ENCODE results near the gene NWD2.
"Not testable (repeated sequence)": the region's sequence is repeated elsewhere in the genome, so short reads cannot be mapped to it uniquely, and the experiment has no call there.

Gene NWD2

DNA sequence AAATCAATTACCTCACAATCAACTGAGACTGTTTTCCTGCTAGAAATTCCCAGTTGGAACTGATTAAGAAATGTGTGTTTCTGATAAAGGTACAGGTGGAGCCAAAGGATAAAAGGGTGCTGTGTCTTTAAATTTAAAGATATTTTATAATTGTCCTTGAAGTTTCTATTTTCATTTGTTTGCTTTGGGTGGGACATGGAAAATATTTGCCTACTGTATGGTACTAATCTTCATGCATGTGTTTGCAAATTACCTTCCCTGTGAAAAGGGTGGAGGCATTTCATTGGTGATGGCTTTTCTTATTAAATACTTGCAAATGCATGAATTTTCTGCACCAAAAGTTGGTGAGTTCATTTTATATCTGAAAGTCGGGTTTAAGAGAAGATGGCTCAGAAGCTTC is 225.7 kb downstream of the NWD2 start:
- no peak for DNase-seq

DNA sequence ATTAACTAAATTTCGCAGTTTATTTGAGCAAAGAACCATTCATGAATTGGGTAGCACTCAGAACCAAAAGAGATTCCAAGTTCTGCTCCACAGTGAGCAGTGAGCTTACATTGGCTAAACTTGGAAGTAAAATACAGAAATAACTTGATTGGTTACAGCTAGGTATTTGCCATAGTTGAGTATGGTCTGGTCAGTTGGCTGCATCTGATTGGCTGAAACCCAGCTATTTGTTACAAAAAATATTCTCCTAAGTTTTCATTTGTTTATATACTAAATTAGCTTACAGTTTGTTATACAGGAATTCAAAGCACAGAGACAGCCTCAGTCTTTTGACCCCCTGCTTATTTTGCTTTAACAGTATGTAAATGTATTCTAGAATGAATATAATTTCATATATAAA is 226.6 kb downstream of the NWD2 start:
- DNase-seq = no peak

DNA sequence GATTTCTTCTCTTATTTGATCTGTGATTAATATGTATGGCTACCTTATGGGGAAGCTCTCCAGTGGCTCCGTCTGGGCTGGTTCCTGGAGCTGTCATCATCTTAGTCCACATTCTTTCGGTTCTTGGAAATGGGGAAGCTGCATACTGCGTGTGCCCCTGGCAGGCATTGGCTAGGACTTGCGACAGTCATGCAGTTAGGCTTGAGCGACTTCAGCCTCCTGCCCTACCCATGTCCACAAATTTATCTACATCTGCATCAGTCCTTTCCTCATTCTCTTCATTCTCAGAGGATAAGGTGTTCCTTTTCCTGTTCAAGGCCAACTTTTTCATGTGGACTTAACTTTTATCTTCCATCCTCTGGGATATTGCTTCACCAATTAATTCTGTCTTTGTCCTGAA is 227.4 kb downstream of the NWD2 start:
- no peak for DNase-seq

DNA sequence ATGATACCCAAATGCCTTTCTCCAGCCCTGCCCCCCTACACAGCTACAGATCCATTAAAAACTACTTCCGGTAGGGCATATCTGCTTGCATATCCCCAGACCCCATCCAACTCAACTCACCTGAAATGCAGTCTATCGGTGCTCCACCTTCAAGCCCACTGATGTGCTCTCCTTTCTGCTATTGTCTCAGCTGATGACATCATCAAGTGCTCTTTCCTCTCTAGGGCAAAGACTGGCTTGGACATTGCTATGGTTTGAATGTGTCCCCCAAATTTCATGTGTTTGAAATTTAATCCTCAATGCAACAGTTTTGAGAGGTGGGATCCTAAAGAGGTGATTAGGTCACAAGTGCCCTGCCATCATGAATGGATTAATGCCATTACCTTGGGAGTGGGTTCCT is 229.3 kb downstream of the NWD2 start:
- DNase-seq = no peak

DNA sequence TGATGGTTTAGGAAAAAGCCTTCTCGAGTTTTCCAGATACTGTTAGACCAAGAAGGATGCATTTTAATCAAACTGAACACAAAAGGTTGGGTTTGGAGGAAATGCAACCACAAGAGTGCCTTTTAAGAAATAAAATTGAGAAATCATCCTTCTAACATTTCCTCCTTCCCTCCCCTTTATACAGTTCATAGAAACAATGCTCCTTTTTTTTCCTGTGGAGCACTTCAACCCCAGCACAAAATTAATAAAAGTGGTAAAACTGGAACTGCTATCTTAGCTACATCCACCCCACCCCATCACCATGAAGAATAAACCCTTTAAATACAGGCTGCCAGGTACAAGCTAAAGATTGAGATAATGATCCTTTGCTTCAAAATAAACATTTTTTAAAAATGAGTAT is 230.5 kb downstream of the NWD2 start:
- no peak for DNase-seq

DNA sequence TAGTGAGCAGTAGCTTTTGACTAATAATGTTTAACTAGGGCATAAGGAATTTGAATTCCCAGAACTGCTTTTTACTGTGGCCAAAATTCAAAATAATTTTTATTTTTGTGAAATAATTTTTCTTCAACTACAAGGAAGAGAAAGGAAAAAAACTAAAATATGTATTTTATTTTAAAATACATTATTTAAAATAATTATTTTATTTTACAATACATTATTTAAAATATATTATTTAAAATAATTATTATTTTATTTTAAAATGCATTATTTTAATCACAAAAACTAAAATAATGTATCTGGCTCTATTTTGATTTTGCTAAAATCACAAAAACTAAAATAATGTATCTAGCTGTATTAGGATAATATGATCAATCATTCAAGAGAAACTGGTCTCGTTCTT is 231.2 kb downstream of the NWD2 start:
- no peak for DNase-seq

DNA sequence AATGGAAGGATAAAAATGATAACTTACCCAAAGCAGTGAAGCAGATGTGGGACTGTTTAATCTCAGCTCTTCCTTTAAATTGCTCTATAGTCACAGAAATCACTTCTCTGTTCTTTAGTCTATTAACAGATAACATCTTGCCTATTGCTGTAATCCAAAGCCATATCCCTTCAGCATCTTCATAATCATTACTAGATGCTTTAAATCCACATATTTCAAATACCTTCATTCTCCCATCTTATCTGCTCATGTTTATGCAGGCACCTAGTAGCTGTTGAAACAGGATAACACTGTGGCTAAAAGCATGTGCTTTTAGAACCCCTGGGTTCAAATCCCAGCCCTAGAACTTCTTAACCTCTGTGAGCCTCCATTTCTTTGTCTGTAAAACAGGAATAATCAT is 231.7 kb downstream of the NWD2 start:
- no peak for DNase-seq

DNA sequence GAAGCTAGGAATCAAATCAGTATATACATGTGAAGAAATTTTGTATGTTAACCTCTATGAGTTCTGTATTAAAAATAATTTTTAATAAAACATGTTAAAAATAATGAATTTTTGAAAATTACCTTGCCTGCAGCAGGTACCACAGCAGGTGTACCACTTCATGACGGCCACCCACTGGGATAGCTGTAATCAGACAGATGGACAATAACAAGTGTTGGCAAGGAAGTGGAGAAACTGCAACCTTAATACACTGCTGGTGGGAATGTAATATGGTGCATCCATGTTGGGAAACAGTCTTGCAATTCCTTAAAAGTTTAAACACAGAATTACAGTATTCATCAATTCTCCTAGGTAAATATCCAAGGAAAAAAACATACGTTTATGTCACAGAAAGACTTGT is 232.1 kb downstream of the NWD2 start:
- no peak for DNase-seq

DNA sequence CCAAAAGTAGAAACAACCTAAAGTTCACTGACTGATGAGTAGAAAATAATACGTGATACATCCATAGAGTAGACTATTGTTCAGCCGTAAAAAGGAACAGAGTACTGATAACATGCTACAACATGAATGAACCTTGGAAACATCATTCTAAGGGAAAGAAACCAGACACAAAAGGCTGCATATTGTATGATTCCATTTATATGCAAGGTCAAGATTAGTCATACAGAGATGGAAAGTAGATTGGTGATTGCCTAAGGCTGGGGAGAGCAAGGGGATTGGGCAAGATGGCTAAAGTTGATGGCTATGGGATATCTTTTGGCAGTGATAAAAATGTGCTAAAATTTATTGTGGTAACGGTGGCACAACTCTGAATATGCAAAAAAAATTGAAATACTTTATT is 232.6 kb downstream of the NWD2 start:
- DNase-seq = no peak

DNA sequence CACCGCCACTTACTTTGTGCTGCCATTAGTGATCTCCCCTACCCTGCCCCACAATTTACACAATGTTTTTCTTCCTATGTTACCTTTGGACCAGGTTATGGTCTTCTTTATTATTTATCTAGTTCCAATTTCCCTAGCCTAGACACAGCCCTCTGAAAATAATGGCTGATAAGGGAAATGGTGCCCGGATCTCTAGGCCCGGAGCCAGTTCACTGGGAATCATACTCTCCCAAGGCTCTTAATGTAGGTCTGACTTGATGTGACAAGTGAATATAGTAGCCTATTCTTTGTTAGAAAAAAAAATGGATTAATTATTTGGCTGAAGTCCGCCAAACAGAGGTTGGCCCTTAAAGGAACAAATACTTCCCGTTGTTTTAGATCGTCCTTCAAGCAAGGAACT is 233.6 kb downstream of the NWD2 start:
- no peak for DNase-seq

DNA sequence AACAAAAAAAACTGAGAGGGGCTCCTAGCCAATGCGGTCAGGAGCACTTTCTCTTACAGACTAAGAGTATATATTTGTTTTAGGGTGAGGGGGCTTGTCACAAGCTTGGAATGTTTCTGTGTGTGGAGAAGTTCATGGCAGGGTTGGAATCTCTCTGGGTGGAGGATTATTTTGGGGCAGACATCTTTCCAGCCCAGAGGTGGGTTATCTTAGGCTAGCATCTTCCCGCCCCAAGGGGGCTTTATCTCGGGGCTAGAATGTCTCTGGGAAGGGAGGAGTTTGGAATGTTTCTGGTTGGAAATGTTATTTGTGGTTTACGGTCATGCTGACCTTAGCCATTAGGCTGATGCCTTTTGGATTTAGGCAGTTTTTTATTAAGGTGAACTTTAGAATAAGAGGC is 236.0 kb downstream of the NWD2 start:
- DNase-seq = no peak

DNA sequence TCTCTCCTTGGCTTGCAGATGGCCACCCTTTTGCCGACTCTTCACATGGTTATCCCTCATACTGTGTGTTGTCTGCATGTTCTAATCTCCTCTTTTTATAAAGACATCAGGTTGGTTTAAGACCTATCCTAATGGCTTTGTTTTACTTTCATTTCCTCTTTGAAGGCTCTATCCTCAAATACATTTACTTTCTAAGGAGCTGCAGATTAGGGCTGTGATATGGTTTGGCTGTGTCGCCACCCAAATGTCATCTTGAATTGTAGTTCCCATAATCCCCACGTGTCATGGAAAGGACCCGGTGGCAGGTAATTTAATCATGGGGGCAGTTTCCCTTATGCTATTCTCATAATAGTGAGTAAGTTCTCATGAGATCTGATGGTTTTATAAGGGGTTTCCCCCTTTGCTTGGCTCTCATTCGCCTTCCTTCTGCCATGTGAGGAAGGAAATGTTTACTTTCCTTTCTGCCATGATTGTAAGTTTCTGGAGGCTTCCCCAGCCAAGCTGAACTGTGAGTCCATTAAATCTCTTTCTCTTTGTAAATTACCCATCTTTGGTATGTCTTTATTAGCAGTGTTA is 237.1 kb downstream of the NWD2 start:
- no peak for DNase-seq

DNA sequence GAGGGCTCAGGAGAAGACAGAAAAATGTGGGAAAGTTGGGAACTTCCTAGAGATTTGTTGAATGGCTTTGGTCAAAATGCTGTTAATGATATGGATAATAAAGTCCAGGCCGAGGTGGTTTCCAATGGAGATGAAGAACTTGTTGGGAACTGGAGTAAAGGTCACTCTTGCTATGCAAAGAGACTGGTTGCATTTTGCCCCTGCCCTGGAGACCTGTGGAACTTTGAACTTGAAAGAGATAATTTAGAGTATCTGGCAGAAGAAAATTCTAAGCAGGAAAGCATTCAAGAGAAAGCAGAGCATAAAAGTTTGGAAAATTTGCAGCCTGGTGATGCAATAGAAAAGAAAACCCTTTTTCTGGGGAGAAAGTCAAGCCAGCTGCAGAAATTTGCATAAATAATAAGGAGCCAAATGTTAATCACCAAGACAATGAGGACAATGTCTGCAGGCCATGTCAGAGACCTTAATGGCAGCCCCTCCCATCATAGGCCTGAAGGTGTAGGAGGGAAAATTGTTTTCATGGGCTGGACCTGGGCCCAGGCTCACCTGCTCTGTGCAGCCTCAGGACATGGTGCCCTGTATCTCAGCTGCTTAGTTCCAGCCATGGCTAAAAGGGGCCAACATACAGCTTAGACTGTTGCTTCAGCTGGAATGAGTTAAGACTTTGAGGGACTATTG is 237.8 kb downstream of the NWD2 start:
- no peak for DNase-seq

DNA sequence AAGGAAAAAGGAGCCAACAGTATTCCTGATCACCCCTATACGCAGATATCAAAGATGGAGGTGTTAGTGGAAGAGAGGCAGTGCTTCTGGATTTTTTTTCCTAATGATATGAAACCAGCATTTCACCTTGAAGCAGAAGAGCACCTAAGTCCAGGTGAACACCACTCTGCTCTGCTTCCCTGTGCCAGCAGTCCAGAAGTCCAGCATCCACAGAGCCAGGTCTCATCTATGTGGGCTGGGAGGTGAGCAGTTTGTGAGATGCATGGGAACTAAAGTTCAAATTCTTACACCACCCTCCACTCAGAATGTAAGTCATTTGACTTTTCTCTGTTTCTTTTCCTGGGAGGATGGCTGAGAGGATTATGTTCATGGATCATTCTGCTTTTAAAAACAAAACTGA is 239.1 kb downstream of the NWD2 start:
- no peak for DNase-seq

DNA sequence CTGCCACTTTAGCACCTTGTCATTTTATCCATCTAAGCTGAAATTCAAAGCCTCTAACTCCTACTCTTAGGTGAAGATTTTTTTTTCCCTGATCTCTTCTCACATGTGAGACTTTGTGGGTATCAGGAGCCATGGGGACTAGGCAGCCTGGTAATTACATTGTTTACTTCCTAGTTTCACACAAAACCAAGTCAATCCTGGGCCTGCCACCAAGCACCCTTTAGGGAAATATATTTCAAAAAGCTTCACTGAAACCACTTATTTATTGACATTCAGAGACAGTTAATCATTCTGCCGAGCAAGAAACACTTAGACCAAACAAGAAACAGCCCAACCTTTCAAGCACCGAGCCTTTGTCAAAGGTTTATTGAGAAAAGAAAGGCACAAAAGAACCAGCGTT is 241.6 kb downstream of the NWD2 start:
- DNase-seq = no peak

DNA sequence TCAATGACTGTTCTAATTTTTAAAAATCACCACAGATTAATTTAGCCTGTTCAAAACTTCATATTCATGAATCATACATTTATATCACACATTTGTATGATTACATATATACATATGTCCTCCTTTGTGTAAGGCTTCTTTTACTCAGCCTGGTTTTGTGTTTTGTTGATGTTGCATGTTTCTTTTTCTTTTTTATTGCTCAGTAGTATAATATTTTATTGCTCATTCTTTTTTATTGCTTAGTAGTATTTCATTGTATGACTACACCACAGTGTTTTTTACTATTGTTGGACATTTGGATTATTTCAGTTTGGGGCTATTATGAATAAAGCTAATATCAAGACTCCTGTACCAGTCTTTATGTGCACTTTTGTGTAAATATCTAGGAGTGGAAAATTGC is 243.1 kb downstream of the NWD2 start:
- DNase-seq = no peak

DNA sequence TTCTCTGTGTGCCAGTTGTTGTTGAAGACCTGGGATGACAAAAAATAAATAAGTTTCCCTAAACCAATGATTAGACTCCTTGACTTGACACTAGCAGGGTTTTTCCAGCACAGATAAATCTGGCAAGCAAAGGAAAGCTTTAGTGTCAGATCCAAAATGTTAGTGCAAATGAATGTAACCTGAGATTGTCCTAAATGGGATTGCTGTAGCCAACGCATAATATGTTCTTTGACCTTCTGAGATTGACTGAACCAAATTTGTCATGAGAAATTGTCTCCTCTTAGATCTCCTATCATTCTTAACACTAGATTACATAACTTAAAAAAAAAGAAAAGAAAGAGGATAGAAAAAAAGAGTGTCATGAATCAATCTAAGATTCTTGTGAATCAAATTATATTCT is 245.2 kb downstream of the NWD2 start:
- DNase-seq = no peak

DNA sequence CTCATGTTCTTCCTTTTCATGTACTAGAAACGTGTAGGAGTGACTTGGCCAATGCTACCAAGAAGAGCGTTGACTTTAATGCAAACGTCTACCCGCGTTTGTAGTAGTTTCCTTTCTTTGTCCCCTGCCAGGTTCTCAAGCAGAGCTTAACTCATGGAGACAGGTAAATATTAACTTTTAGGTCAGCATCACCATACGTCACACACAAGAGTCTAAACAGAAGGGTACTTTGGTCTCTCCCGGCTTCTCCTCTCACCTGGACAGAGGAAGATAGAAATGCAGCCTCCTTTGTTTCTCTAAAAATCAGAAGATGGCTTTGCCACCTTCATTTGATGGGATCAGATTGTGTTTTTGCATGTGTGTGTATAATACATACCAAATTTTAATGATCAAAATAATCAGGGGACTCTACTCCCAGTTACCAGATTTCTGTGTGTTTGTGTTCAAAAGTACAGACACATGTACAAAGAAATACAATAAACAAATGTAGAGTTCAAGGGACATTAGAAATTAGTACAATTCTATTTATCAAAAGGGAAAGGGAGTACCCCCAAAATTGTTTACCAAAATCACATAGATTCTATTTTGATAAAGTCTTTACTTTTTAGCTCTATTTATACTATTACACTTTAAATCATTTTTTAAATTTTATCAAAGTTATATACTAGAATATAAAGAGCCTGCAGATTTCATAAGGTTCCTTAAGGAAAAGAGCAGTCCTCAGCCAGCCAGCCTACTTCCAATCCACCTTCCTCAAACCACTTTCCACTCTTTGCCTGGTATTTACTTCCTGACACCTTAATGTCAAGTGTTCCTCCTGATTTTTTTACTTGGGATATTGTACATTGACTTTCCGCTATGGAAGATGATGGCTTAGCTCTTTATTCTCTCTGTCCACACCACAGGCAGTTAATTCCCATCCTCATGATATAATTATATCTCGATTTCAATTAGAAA is 246.1 kb downstream of the NWD2 start:
- no peak for DNase-seq

DNA sequence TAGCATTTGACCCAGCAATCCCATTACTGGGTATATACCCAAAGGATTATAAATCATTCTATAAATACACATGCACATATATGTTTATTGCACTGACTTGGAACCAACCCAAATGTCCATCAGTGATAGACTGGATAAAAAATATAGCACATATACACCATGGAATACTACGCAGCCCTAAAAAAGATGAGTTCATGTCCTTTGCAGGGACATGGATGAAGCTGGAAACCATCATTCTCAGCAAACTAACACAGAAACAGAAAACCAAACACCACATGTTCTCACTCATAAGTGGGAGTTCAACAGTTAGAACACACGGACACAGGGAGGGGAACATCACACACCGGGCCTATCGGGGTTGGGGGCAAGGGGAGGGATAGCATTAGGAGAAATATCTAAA is 250.8 kb downstream of the NWD2 start:
- not testable (repeated sequence) for DNase-seq

Measured in activated CD4-positive, alpha-beta T cell treated with anti-CD3 and anti-CD28 coated beads, Interleukin-2, Interleukin-6, amounts not matched to agents 100 ng/mL and 50 ng/mL, durations not matched to agents 16 hours and 8 hours (primary cell).